NK-92 treated with Interleukin-12 subunit alpha and Interleukin-12 subunit beta, amount 100 ng/mL, for 24 hours (cell line): ENCODE data around the gene RUNX2.

Source experiments
- DNase-seq: peaks from one replicate; lab custom pipeline; 2025; lab: John Stamatoyannopoulos, UW

Gene RUNX2

DNA sequence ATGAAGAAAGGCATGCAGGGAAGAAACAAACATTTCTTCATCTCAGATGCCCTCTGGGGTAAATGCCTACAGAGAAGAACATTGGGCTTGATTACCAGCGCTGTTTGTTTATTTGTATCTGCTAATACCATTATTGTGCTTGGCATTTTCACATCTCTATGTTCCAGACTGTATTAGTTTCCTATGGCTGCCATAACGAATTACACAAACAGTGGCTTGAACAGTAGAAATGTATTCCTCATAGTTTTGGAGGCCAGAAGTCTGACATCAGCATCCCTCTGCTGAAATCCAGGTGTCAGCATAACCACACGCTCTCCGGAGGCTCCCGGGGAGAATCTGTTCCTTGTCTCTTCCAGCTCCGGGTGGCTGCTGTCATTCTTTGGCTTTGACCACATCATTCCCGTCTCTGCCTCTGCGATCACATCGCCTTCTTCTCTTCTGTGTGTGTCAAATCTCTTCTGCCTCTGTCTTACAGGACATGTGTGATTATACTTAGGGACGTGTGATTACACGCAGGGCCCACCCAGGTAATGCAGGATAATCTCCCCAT, 291.2 kb downstream of the RUNX2 start:
- no peak for DNase-seq

DNA sequence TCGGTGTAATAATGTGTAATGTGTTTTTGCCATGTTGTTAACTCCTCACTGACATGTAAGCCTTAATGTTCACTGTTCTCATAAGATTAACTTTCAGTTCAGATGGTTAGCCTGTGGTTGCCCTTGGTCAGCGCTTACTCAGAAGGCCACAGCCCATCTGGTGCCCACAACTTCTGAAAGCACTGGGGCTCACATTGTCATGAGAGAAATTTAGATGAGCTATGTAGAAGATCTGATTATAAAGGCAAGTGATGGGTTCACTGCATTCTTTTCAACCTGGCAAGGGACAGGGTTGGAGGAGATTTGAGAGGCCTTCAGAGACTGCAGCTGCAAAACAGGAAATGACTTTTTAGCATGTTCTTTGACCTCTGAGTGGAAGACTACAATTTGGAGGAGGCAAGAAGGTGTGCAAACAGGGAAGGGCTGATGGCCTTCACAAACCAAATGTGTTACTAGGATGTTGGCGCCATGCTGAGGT, 291.9 kb downstream of the RUNX2 start:
- DNase-seq: no peak

DNA sequence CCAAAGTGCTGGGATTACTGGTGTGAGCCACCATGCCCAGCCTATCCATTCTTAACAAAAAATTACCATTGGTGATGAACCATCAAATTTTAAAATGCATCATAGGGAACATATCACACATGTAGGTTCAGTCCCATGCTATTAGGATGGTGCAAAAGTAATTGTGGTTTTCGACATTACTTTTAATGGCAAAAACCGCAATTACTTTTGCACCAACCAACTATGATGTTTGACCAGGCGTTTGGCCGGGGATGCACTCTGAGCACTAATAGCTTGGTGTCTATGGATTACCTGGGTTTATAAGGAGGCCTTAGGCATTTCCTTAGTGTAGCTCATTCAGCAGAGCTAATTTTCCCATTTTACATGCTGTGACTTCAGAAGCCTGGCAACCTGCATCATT, 296.1 kb downstream of the RUNX2 start:
- DNase-seq: no peak

DNA sequence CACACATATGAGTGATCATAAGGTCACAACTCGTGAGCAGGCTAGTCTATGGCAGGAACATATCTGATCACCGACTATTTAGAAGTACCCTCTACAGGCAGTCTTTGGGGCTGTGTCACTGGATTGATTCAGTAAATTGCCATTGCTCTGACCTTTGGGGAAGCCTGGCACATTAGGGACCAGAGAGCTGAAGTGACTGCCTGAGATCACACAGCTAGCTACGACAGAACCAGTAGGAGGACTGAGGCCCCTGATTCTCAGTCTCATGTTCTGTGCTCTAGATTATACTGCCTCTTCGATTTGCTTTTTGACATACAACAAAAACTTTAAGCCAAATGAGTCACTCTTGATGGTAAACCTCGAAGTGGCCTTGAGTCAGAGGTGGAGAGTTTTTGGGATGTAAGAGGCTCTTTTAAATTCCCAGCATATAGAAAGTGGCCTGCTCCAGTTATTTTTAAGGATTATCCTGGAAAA, 297.1 kb downstream of the RUNX2 start:
- DNase-seq: peak; percentile 9

DNA sequence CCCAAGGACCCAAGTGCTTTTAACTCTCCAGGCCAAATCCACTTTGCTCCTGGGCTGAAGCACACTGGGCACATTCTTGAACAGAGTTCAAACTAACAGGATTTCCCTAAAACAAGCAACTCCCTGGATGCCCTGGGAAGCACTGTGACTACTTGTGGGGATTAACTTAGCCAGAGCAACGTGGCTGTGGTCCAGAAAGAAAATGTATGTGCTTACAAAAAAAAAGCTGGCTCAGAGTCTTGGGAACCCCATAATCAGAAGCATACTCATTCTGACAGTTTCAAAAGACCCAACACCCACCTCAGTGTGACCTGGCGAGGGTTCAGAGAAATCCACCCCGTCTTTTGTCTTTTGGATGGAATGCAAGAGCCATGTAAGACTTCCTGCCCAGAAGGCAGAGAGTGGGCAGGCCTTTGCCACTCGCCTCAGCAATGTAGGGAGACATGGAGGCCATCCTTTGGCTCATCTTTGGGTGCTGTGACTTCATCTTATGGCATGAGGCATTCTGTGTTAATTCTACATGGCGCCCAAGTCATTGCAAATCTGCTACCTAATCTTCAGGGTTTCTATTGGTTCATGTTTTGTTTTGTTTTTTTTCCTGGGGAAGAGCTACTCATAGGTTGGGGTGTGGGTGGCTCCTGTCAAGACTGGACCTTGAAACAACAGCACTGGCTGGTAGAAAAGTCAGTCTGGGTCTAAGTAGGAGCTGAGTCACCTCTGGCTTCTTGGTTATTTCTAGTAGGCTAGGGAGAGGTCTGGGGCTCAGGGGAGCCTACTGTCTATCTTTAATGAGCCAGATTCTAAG, 298.2 kb downstream of the RUNX2 start:
- no peak for DNase-seq

DNA sequence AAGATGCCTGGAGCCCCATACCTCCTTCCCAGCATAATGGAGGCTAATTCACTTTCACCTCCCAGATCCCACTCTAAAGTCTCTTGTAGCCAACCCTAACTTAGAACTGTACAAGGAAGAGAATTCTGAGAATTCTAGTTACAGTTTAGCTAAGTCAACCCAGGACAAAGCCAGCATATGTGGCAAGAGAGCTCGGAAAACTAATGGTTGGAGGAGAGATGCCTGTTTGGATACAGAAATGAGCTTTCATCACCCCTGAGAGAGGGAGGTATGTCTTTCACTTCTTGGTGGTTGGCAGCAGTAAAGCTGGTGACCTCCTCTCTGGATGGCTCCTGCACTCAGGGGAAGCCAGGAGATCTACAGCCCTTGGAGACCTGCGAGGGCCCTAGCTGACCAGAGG, 302.2 kb downstream of the RUNX2 start:
- no peak for DNase-seq

DNA sequence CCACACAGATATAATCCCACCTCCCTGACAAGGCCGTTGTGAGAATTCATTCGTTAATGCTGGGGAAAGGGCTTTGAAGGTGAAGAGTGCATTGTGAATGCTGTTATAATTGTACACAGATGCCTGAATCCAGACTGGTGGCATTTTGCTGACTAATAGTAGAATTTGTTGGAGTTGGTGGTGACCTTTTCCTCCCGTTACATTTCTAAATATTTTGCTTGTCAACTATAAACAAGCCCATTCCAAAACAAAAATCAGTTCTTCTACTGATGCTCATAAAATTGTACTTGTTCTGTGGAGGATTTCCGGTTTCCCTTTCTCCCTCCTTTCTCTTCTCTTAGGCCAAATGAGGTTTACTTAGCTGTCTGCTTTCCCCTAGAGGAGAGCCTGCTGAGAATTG, 302.7 kb downstream of the RUNX2 start:
- DNase-seq: no peak

DNA sequence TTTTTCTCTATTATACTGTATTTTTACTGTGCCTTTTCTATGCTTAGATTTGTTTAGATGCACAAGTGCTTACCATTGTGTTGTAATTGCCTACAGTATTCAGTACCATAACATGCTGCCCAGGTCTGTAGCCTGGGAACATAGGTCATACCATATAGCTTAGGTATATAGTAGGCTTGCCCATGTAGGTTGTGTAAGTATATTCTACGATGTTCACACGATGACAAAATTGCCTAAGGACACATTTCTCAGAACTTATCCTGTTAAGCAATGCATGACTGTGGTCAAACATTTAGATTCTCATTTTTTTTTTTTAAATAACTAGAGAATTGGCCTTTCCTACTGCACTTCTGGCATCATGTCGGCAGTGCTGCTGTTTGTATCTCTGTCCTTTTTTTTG, 303.3 kb downstream of the RUNX2 start:
- DNase-seq: no peak

DNA sequence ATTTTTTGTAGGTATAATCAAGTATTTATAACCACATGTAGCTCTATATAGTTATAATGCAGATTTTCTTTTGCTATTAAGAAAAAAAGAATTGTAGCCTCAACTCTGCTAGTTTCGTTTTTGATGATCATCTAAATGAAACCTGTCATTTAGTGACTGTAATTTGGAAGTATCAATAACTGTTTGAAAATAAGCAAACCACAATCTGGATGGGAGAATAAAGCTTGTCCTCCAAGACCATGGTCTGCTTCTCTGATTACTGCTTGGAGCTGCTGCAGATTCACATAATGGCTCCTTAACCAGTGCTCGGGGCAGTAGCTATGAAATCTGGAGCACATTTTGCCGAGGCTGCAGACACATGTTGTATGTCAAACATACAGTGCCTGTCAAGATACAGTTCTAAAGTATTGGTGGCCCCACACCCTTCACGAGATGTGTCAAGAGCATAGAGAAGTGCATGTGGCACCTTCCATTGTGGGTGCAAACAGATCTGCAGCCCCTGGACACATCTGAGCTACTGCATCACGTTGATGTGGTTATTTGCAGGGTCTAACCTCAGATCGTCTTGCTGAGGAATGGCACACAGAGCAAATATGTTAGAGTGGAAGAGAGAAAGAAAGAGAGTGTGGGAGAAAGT, 305.3 kb downstream of the RUNX2 start:
- no peak for DNase-seq

DNA sequence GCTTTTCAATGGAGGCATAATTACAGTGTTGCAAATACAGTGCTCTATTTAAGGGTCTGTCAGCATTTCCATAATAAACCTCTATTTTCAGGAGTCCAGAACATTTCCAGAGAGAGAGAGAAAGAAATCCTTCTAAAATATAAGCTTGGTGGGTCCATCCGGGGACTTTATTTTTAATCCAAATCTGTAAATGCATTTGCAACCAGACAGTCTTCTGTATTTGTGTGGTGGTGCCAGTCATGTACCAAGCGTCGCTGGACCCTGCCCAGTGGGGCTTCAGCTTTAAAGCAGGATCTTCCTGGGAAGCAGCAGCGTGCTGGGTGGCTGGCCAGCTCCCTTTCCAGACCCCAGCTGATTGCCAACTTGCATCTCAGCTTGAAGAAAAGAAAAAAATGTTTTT, 306.1 kb downstream of the RUNX2 start:
- DNase-seq: no peak

DNA sequence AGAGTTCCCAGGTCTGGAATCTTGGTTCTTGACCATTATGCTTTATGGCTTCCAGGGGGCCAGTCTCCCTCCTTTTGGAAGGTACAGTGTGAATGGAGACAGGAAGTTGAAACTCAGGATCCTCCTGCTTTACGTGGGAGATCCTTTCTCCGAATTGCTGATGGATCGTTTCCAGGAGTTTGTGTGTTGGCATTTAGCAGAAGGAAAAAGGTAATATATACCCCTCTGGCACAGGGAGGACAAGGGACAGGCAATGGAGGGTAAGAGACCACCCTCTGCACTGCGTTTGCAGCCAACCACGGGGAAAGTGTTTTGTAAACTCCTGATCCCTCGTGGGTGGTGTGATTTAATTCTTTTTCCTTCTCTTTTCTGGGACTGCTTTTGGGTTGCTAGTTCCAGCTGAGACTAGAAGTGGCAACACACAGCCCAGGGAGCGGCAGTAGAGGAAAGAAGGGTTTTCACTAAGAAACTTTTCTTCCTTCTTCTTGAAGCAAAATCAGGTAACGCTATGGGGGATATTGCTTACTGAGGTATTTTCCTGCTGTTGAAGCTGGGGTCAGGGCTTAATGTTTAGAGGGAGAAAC, 307.2 kb downstream of the RUNX2 start:
- no peak for DNase-seq

DNA sequence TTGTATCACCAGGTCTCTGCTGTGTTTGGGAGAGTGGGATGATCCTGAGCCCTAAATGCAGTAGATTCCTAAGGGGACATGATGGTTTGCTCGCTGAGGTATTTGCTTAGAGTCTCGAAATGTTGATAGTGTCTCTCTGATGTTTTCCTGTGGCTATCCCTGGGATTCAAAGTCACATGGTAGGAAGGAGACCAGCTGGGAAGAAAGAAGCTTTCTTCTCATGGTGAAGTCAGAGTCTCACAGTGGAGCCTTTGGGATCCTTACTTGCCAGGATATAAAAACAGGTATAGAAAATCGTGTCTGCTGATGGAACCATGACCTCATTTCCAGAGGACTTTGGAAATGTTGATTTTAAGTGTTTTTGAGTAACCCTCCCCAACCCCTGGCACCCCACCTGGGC, 308.9 kb downstream of the RUNX2 start:
- DNase-seq: no peak

DNA sequence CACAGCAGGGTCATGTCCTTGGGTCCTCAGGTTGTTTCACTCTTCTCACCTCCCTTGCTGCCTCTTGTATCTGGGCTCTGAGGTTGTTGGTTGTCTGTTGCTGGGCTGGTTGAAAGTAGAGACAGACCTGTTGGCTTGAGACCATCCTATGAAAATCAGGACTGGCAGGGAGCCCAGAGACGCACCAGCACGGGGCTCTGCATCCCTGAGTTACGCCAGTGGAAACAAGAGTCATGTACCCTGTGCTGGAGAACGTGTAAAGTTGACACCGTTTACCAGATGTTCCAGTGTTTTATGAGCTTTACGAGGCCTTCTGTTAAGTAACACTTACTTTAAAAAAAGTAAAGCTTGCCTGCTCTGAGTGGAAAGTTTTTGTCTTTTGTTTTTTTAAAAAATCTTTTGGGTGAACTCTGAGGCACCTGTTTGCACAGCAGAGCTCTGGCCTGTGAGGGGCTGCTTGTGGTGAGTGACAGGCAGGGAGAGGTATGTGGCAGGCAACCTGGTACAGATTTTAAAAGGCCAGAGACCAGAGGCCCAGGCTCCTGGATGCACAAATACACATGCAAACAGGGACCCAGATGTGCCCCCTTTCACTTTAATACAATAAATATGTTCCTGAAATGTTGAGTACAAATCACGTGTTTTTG, 309.6 kb downstream of the RUNX2 start:
- no peak for DNase-seq

DNA sequence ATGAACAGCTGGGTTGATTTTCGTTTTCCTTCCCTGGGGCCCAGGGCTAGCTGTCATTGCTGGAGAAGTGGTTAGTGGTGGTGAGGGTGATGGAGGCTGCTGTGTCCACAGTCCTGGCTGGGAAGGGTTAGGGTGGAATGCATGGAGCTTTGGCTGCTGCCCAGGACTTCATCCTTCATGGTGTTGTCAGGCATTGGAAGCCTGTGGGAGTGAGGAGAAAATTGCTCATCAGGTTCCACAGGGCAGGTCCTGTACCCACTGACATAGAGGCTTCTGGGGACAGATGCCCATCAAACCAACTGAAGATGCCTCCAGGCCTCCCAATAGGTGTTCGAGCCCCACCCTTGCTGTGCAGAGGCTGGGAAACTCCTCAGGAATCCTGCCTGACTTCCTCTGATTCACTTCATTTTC, 312.0 kb downstream of the RUNX2 start:
- DNase-seq: no peak

DNA sequence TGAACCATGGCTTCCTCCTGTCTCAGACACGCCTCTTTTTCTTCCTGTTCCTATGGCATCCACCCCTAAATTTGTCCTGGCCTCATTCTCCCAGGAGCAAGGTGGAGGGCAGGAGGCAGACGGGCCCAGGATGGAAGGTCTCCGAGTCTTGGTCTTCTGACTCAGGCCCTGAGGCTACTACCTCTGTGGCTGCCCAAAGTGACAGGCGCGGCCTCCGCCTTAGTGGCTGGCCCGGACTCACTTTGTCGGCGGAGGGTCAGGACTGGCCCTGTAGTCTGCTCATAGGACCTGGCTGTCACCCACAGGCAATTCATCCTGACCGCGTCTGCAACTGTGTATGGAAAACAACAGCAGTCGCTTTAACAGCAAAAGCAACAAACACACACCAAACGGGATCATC, 312.7 kb downstream of the RUNX2 start:
- DNase-seq: no peak

DNA sequence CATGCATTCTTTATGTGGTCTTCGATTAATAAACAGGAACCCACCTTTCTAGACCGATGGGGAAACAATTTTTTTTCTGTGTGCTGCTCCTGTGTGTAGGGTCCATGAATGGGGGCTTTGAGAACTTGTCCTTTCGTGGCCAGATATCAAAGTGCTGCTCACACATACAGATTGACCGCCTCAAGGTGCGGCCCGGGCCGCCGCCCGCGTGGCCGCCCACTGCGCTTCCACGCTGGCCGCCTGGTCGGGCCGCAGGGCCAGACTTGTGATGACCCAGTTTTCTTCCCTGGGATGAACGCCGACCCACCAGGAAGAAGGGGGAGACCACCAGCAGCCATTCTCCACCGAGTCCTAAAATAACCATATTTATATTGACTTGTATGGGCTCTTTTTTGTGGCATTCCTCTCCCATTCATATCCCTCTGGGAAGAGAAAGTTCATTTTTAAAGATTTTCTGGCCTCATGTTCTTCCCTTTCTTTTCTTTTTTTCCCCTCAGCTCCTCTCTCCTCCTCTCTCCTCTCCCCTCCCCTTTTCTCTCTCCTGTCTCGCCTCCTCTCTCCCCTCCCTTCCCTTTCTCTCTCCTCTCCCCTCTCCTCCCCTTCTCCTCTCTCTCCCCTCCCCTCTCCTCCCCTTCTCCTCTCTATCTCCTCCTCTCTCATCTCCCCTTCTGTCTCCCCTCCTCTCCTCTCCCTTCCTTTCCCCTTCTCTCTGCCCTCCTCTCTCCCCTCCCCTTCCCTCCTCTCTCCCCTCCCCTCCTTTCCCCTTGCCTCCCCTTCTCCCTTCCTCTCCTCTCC, 314.4 kb downstream of the RUNX2 start:
- DNase-seq: no peak

DNA sequence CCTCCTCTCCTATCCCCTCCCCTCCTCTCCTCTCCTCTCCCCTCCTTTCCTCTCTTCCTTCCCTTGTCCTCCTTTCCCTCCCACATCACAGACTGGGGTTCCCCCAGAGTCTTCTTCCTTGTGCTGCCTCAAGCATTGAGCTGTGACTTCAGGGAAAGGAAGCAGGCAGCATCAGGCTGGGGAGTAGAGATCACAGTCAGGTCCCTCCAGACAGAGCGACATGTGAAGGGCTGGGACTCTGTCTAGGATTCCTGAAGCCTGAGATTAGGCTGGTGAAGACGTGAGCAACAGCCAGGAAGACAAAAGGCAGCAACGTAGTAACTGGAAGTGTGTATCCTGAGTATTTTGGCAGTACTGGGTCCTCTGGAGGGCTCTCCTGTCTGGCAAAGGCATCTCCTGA, 315.0 kb downstream of the RUNX2 start:
- no peak for DNase-seq

DNA sequence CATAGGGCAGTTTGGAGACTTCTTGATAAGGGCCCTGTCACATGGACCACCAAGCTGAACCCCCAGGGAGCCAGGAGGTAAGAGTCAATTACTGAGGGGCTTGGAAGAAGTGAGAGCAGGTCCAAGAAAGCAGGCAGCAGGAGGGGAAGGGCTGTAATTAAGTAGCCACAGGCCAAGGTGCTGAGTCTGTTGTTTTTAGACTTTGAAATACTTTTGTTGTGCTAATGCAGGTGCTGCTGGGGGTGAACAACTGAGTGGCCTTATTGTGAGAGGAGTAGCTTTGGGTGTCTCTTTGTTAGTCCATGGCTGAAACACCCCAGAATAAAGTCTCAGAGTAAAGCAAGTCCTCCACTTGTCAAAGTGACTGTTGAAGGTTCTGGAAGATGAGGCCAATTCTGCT, 316.6 kb downstream of the RUNX2 start:
- no peak for DNase-seq

DNA sequence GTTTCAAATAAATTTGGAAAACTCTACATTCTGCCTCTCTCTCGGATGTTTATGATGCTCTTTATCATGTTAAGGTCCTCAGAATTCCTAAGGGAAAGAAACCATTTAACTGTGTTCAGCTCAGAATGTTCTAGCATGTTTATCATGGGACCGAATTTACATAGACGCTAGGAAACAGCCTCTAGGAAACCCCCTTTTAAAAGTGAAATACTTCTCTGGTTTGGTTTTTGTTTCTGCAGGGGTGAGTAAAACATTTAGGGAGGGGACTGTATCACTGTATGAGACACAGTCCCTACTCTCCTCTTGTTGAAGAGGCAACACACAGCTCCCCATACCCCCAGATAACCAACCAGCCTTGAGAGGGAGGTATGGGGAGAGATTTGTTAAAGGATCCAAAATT, 317.2 kb downstream of the RUNX2 start:
- DNase-seq: no peak

DNA sequence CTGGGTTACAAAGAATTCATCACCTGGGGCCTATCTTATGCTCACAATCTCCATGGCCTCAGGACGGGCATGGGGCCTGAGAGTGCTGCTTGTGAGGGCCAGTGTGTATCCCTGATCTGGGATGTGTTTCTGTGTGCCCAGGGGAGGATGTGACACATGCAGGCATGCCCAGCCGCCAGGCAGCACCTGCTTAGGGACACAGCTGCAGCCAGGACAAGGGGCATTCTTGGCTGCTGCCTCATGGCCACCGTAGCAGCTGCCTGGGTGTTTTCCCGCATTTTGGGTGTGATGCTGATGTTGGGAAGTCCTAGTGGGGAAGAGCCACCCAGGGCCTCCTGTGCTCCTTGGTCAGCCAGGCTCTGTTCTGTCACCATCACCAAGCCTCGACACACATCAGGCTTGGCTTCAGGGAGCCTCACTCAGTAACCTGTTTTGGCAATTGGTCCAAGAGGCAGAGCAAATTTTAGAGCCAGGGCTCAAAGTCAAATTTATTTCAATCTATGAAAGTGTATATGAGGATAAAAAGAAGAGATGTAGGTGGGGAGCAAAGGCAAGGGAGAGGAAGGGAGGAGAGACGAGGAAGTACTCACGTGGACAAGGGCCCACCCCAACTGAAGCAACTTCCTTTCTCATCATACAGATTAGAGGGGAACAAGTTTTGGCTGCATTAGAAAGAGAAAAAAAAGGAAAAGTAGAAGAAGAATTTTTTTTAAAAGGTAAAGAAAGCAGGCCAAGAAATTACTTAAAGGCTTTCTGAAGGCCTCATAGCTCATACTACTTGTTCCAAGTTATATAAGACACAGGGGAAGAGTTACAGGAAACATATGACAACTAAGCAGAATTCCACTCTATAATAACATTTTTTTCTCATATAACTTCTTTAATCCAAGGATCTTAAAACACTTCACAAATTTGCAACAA, 319.5 kb downstream of the RUNX2 start:
- no peak for DNase-seq

DNA sequence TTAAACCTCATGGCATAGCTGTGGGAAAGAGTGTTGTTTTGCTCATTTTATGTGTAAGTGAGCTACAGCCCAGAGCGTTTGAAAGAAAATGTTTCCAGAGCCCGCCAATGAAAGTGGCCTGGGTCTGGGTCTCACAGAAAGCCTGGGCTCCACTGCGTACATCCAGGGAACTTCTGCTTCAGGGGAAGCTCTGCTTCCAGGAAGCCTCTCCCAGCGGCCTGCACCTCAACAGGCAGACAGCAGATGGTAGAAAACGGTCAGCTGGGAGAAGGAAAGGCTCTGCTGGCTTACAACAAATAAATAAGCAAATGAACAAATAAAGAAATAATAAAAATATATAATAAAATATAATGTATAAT, 320.1 kb downstream of the RUNX2 start:
- no peak for DNase-seq
